ENCODE measurements around the gene KCNE1. TPM values are rescaled to one million over a fixed set of nuclear protein-coding genes. Genes with fewer than 3 reads are reported as not detected.
"Not testable (repeated sequence)": the region's sequence is repeated elsewhere in the genome, so short reads cannot be mapped to it uniquely, and the experiment has no call there.

Gene KCNE1
- polyA plus RNA-seq, 3 donors = 0.64 to 0.92 (median 0.76) TPM

DNA sequence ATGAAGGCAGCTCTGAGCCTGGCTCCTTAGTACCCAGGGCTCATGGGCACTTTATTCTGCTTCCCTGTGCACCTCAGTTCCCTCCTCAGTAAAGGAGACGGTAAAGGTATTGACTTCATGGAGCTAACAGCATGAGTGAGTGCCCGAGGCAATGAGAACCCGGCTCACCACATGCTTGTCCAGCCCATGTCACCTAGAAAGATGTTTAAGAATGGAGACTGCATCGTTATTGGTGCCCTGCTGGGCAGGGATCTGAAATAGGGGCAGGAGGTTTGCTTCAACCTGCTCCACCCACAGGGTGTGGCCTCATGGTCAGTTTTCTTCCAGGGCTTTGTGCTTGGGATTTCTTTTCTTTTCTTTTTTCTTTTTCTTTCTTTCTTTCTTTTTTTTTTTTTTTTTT lies 7.0 kb upstream of the KCNE1 start:
- no peak for DNase-seq (ENCODE audit: extremely low read depth in 1 of 11, low read depth in 9 of 11, low spot score in 4 of 11)

GRCh38 chr21:34518301-34518700 lies 6.3 kb upstream of the KCNE1 start:
- DNase-seq (ENCODE audit: extremely low read depth in 1 of 11, low read depth in 9 of 11, low spot score in 4 of 11) = no peak

DNA sequence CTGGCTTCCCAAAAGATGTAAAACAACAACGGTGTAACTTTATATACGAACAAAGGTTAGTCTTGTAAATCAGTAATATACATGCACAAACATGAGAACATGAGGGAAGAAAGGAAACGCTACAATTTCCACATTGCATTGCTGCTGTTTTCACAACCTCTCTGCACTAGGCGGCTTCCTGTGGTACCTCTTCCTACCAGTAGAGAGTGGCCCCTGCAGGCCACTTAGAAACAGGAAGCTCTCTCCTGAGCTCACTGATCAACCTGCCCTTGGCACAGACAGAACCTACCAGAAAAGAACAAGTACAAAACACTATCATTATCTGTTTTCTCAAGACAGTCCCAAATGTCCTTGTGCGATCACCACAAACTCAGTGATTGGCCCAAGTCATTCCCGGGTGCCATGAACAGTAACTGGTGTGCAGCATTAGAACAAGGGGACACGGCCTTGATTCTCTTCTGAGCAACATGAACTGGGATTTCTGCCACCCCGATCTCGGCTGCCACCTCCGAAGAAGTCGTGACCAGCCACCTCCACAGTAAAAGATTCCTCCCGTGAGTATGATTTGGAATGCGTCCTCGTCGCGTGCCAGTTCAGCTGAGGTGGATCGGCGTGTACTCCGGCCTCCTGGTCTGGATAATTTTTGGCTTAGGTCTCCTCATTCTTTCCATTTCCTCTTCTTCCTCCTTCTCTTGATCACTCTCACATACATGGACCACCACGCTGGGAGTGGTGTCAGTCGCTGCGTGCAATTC lies 5.7 kb upstream of the KCNE1 start:
- DNase-seq (ENCODE audit: extremely low read depth in 1 of 11, low read depth in 9 of 11, low spot score in 4 of 11) = no peak

GRCh38 chr21:34517039-34517438 lies 5.0 kb upstream of the KCNE1 start:
- DNase-seq (ENCODE audit: extremely low read depth in 1 of 11, low read depth in 9 of 11, low spot score in 4 of 11) = no peak

DNA sequence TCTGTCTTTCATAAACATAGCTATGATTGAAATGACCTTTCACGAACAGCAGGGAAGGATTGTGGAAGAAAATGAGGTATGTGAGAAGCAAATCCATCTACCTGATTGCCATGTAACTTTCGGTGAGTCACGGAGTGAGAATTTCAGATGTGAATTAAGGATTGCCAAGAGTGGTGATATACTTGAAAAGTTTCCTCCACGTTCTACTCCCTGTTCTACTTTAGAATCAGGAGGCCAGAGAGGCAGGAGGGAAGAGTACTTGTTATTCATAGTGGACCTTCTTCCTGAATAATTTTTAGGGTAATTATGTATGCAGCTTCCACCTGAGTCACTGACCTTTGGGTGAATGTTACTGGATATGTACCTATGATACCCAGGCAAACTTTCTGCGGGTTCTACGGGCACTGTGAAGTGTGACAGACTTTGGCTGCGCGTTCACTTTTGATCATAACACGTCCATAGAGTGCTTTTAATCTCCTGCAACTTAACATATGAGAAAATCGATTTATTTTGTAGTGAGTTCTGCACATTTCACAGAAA lies 2.6 kb upstream of the KCNE1 start:
- no peak for DNase-seq (ENCODE audit: extremely low read depth in 1 of 11, low read depth in 9 of 11, low spot score in 4 of 11)

- no peak for DNase-seq (ENCODE audit: extremely low read depth in 1 of 11, low read depth in 9 of 11, low spot score in 4 of 11)
These were observed 1.2 kb upstream of the KCNE1 start for GRCh38 chr21:34513129-34513675.

- no peak for DNase-seq (ENCODE audit: extremely low read depth in 1 of 11, low read depth in 9 of 11, low spot score in 4 of 11)
These were observed 829 bp downstream of the KCNE1 start for GRCh38 chr21:34511181-34511580.

GRCh38 chr21:34510148-34511142 lies 1.6 kb downstream of the KCNE1 start:
- DNase-seq (ENCODE audit: extremely low read depth in 1 of 11, low read depth in 9 of 11, low spot score in 4 of 11) = no peak

- DNase-seq (ENCODE audit: extremely low read depth in 1 of 11, low read depth in 9 of 11, low spot score in 4 of 11) = no peak
These were observed 2.9 kb downstream of the KCNE1 start for GRCh38 chr21:34509151-34509550.

GRCh38 chr21:34504595-34504994 lies 7.4 kb downstream of the KCNE1 start:
- DNase-seq (ENCODE audit: extremely low read depth in 1 of 11, low read depth in 9 of 11, low spot score in 4 of 11) = no peak

GRCh38 chr21:34502480-34503106 lies 9.4 kb downstream of the KCNE1 start:
- DNase-seq (ENCODE audit: extremely low read depth in 1 of 11, low read depth in 9 of 11, low spot score in 4 of 11) = no peak

DNA sequence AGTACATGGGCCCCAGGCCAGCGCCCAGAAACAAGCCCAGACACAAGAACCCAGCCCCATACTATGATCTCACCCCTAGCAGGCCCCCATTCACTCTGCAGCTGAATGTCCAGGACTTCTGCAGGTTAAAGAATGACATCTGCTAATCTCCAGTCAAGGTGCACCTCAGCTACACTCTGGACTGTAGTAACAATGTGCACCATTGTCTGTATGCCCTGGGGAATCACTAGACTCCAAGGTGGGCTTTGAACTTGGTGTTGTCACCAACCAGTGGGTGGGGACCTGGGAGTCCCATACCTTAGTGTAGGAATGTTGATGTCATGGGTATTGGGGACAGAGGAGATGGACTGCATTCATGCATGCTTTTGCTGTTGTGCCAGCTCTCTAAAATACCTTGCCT lies 10.3 kb downstream of the KCNE1 start:
- DNase-seq (ENCODE audit: extremely low read depth in 1 of 11, low read depth in 9 of 11, low spot score in 4 of 11) = no peak

GRCh38 chr21:34500191-34500590 lies 11.8 kb downstream of the KCNE1 start:
- DNase-seq (ENCODE audit: extremely low read depth in 1 of 11, low read depth in 9 of 11, low spot score in 4 of 11) = no peak

DNA sequence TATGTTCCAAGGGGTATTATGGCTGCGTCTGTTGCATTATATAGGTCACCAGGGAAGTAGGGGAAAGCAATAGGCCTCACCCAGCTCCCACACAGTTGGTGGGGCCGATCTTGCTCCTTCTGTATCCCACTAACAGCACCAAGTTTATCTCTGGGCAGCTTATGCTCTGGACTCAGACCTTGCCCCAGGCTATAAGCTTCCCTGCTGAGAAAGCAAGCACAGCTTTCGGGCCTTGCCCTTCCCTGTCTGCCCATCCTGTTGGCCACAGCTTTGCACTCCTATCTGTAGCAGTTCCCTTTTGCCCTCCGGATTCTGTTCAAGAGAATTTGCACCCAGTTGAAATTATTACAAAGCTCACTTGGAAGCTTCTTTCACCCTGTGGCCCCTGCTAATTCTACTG lies 12.9 kb downstream of the KCNE1 start:
- DNase-seq (ENCODE audit: extremely low read depth in 1 of 11, low read depth in 9 of 11, low spot score in 4 of 11) = no peak

DNA sequence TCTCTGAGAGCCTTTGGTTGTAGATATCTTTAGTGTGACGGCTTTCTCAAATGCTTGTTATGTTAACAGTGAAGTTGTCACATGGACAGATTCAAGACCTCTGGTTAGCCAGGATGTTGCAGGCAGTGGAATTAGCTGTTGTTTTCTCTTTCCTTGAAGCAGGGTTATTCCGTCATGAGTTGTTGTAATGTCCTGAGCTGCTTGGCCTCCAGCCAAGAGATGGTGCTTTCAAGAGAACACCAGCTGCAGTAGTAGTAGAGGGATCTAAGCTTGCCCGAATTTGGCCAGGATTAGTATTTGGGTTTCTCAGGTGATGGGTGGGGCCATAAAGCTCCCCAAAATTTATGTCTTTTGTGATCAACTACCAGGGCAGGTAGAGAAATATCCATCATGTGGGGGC lies 13.4 kb downstream of the KCNE1 start:
- no peak for DNase-seq (ENCODE audit: extremely low read depth in 1 of 11, low read depth in 9 of 11, low spot score in 4 of 11)

DNA sequence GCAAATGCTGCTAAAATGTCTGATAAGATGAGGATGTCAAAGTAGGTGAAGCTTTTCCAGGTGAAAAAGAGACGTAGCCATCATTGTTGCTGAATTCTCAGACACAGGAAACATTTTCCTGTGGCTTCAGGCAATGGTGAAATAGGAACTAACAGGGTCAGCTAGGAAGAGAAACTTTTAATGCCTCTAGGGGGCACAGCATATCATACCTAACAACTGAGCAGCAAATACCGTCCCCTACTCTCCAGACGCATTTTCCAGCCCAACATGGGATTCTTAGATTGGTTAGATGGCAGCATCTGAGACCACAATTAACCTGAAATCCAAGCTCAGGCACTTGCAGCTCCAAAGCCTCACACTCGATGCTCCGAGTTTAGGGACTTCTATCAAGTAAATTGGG lies 28.2 kb downstream of the KCNE1 start:
- DNase-seq (ENCODE audit: extremely low read depth in 1 of 11, low read depth in 9 of 11, low spot score in 4 of 11) = not testable (repeated sequence)

- not testable (repeated sequence) for DNase-seq (ENCODE audit: extremely low read depth in 1 of 11, low read depth in 9 of 11, low spot score in 4 of 11)
These were observed 28.6 kb downstream of the KCNE1 start for GRCh38 chr21:34483435-34483834.

DNA sequence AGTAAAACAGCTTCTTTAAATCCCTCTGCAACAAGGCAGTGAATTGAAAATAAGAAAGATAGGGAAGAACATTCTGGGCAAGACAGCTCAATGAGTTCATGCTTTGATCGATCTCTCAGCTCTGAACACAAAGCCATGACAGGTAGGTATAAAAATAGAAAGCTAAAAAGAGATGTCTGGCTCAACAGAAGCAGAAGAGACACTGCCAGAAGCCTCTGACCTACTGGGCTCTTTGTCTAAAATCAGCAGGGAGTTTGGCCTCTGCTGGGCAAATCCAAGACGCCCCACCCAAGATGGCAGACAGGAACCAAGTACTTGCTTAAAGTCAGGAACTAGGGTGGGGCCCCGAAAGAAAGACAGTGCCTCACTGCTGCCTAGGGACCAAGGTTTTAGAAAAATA lies 44.7 kb downstream of the KCNE1 start:
- not testable (repeated sequence) for DNase-seq (ENCODE audit: extremely low read depth in 1 of 11, low read depth in 9 of 11, low spot score in 4 of 11)

- DNase-seq (ENCODE audit: extremely low read depth in 1 of 11, low read depth in 9 of 11, low spot score in 4 of 11) = not testable (repeated sequence)
These were observed 52.6 kb downstream of the KCNE1 start for GRCh38 chr21:34459426-34459825.
